ENCODE measurements around the gene KAT8. TPM values are rescaled to one million over a fixed set of nuclear protein-coding genes. Genes with fewer than 3 reads are reported as not detected.

KAT8 gene
- total and polyA plus RNA-seq, 2 of the 13 experiments (the other 11 are each of a cell fraction or from before 2014, with no cell fraction given): 79.0 to 84.2 TPM

DNA sequence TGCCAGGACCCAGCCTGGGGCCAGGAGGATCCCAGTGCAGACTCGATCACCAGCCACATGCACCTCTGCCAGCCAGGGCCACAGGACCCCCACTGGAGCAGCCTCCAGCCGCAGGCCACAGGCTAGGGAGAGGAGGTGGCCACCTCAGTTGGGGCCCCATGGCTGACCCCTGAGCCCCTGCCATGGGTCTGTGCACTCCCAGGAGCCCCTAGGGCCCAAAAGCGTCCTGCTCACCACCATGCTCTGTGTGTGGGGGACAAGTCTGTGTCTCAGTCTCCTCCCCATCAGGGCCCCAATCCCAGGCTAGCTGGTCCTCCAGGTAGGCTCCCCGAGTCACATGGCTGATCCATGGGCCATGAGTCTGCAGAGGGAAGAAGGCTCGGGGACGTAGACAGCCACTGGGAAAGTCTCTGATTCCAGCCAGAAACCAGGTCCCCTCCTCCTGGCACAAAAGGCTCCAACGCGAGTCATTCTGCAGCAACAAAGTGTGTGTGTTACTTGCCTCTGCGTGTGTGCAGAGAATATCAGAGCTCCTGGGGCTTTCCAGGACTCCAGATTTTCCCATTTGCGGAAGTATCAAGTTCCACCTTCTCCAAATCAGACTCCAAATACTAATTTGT is 24.1 kb downstream of the KAT8 start (continued):
- TF ChIP-seq, protein P1, sequence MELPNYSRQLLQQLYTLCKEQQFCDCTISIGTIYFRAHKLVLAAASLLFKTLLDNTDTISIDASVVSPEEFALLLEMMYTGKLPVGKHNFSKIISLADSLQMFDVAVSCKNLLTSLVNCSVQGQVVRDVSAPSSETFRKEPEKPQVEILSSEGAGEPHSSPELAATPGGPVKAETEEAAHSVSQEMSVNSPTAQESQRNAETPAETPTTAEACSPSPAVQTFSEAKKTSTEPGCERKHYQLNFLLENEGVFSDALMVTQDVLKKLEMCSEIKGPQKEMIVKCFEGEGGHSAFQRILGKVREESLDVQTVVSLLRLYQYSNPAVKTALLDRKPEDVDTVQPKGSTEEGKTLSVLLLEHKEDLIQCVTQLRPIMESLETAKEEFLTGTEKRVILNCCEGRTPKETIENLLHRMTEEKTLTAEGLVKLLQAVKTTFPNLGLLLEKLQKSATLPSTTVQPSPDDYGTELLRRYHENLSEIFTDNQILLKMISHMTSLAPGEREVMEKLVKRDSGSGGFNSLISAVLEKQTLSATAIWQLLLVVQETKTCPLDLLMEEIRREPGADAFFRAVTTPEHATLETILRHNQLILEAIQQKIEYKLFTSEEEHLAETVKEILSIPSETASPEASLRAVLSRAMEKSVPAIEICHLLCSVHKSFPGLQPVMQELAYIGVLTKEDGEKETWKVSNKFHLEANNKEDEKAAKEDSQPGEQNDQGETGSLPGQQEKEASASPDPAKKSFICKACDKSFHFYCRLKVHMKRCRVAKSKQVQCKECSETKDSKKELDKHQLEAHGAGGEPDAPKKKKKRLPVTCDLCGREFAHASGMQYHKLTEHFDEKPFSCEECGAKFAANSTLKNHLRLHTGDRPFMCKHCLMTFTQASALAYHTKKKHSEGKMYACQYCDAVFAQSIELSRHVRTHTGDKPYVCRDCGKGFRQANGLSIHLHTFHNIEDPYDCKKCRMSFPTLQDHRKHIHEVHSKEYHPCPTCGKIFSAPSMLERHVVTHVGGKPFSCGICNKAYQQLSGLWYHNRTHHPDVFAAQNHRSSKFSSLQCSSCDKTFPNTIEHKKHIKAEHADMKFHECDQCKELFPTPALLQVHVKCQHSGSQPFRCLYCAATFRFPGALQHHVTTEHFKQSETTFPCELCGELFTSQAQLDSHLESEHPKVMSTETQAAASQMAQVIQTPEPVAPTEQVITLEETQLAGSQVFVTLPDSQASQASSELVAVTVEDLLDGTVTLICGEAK (IDR thresholded peaks at IDR 0.05): no peak
- TF ChIP-seq, protein P1 (CRISPR knock-in tag; IDR thresholded peaks at IDR 0.05): peak; percentile 28; the same call in 1 of the 2 replicates
- no peak for TF ChIP-seq ZNF615 (CRISPR knock-in tag; IDR thresholded peaks at IDR 0.05; ENCODE audit: borderline replicate concordance)
- 0 out of 2 replicates have a peak, but pooled peaks have one; percentile 22 for TF ChIP-seq ZHX1 (CRISPR knock-in tag; IDR thresholded peaks at IDR 0.05; ENCODE audit: low read depth)
- no peak for TF ChIP-seq PHF20 (CRISPR knock-in tag; IDR thresholded peaks at IDR 0.05)
- no peak for TF ChIP-seq ZNF790 (CRISPR knock-in tag; IDR thresholded peaks at IDR 0.05; ENCODE audit: borderline replicate concordance)
- TF ChIP-seq ZNF792 (CRISPR knock-in tag; IDR thresholded peaks at IDR 0.05): 0 out of 2 replicates have a peak, but pooled peaks have one; percentile 20
- TF ChIP-seq SNAPC5 (CRISPR knock-in tag; IDR thresholded peaks at IDR 0.05; ENCODE audit: borderline replicate concordance): no peak
- no peak for TF ChIP-seq ZFP37 (CRISPR knock-in tag; IDR thresholded peaks at IDR 0.05; ENCODE audit: borderline replicate concordance)
- no peak for TF ChIP-seq ATM (IDR thresholded peaks at IDR 0.05; ENCODE audit: borderline replicate concordance)
- no peak for TF ChIP-seq ZNF274 (CRISPR knock-in tag; IDR thresholded peaks at IDR 0.05)
- TF ChIP-seq KDM5B (CRISPR knock-in tag; IDR thresholded peaks at IDR 0.05; ENCODE audit: borderline replicate concordance): 0 out of 2 replicates have a peak, but pooled peaks have one; percentile 1
- TF ChIP-seq SRSF4 (IDR thresholded peaks at IDR 0.05; ENCODE audit: low read depth, low read length, poor library complexity, severe bottlenecking): no peak
- no peak for TF ChIP-seq HES4 (CRISPR knock-in tag; IDR thresholded peaks at IDR 0.05; ENCODE audit: borderline replicate concordance)
- no peak for TF ChIP-seq ZNF496 (CRISPR knock-in tag; IDR thresholded peaks at IDR 0.05; ENCODE audit: insufficient replicate concordance)
- no peak for TF ChIP-seq TEAD2 (CRISPR knock-in tag; IDR thresholded peaks at IDR 0.05)
- 0 out of 2 replicates have a peak, but pooled peaks have one; percentile 10 for TF ChIP-seq ZNF616 (CRISPR knock-in tag; IDR thresholded peaks at IDR 0.05; ENCODE audit: low read depth)
- TF ChIP-seq HHEX (CRISPR knock-in tag; IDR thresholded peaks at IDR 0.05): no peak
- TF ChIP-seq TAF1 (CRISPR knock-in tag; IDR thresholded peaks at IDR 0.05): peak; percentile 40

All from HepG2 (cell line).